Endothelial cell of umbilical vein (primary cell): ENCODE data around the gene MKNK1. TPM values are rescaled to one million over a fixed set of nuclear protein-coding genes. Genes with fewer than 3 reads are reported as not detected.

Source experiments
- BruUV-seq: library from RNA; stranded (reverse); fragments of 400-500 nt; replicated peaks from 2 replicates; lab custom pipeline; 2021; lab: Mats Ljungman, UMichigan
- CTCF ChIA-PET: fragments of 300-600, 350-600 bp; sonication (Branson Sonifier 250); formaldehyde crosslinking; loops from one replicate; lab custom pipeline; 2021; ENCODE audit warnings: antibody characterized with exemption, inconsistent platforms; lab: Charles Lee
- POLR2A ChIA-PET: fragments of 300-600, 350-600 bp; sonication (Branson Sonifier 250); formaldehyde crosslinking; loops from one replicate; lab custom pipeline; 2021; ENCODE audit warnings: antibody characterized with exemption, inconsistent platforms; lab: Charles Lee
- DNase-seq: peaks from one replicate; pipeline ENCODE4 v3.0.0-alpha.2; 2011; ENCODE audit warnings: low read depth, low spot score
- FAIRE-seq: peaks from 2 replicates; lab custom pipeline; 2011; peaks lifted over from hg19 to GRCh38; lab: Jason Lieb, UNC
- H2AFZ ChIP-seq: 2 replicates; pipeline ENCODE4 v1.6.0; 2012; ENCODE audit warnings: low read depth, low read length, control low read depth, inconsistent platforms
- H3K27ac ChIP-seq: 2 replicates; pipeline ENCODE4 v1.5.1; 2011; ENCODE audit warnings: low read depth, mild to moderate bottlenecking, control low read depth, low read length, moderate library complexity; ENCODE audit not compliant: insufficient read depth
- H3K27me3 ChIP-seq, 2 experiments: 2 replicates each; pipeline versions ENCODE4 v1.6.0 to v1.6.1; 2011; ENCODE audit warnings: low read length in 2 of 2, mixed read lengths in 1 of 2; ENCODE audit not compliant: control insufficient read depth in 2 of 2, insufficient read depth in 2 of 2
- H3K36me3 ChIP-seq, 2 experiments: 2 replicates in 1 of 2; 3 replicates in 1 of 2; pipeline ENCODE4 v1.5.1; 2011; ENCODE audit warnings: low read length in 2 of 2, mild to moderate bottlenecking in 1 of 2, moderate library complexity in 1 of 2; ENCODE audit not compliant: control insufficient read depth in 2 of 2, insufficient read depth in 2 of 2; ENCODE audit errors: extremely low read depth in 1 of 2
- H3K4me1 ChIP-seq: 3 replicates; pipeline ENCODE4 v1.5.1; 2011; ENCODE audit warnings: mild to moderate bottlenecking, low read length; ENCODE audit not compliant: control insufficient read depth, insufficient read depth; ENCODE audit errors: extremely low read depth
- H3K4me2 ChIP-seq: 2 replicates; pipeline ENCODE4 v1.6.1; 2011; ENCODE audit warnings: low read length, control low read depth, mixed read lengths; ENCODE audit not compliant: insufficient read depth
- H3K4me3 ChIP-seq, 3 experiments: fragments of 200-600 bp in 1 of 3; sonication (generic), shearing (Covaris generic) in 1 of 3; replicated peaks in 1 of 3; 2 replicates each; pipeline ENCODE4 v1.5.1; 2011 to 2016; ENCODE audit warnings: control low read depth in 3 of 3, low read length in 3 of 3, mild to moderate bottlenecking in 2 of 3, inconsistent platforms in 1 of 3, low read depth in 1 of 3, moderate library complexity in 1 of 3; ENCODE audit not compliant: insufficient read depth in 1 of 3
- H3K79me2 ChIP-seq: 2 replicates; pipeline ENCODE4 v1.6.0; 2012; ENCODE audit warnings: low read length, inconsistent platforms; ENCODE audit not compliant: control insufficient read depth, insufficient read depth
- H3K9ac ChIP-seq: replicated peaks from 2 replicates; pipeline ENCODE3; 2011; ENCODE audit warnings: low read length, control low read depth; ENCODE audit not compliant: insufficient read depth; ENCODE audit errors: extremely low read depth
- H3K9me1 ChIP-seq: replicated peaks from 3 replicates; pipeline ENCODE4 v1.6.0; 2011; ENCODE audit warnings: mild to moderate bottlenecking, low read length; ENCODE audit not compliant: control insufficient read depth, insufficient read depth; ENCODE audit errors: extremely low read depth
- H3K9me3 ChIP-seq: replicated peaks from 2 replicates; pipeline ENCODE4 v1.5.1; 2012; ENCODE audit warnings: low read length, inconsistent platforms; ENCODE audit not compliant: control insufficient read depth, insufficient read depth
- H4K20me1 ChIP-seq: replicated peaks from 2 replicates; pipeline ENCODE3; 2011; ENCODE audit warnings: mild to moderate bottlenecking, low read length; ENCODE audit not compliant: control insufficient read depth, insufficient read depth; ENCODE audit errors: extremely low read depth
- CTCF ChIP-seq, 2 donors: IDR thresholded peaks; 1 replicate in 1 of 2; 2 replicates in 1 of 2; pipeline ENCODE4 v1.5.1; 2011; ENCODE audit warnings: low read length in 2 of 2, mild to moderate bottlenecking in 2 of 2, moderate library complexity in 2 of 2, control low read depth in 1 of 2, inconsistent platforms in 1 of 2, low read depth in 1 of 2; ENCODE audit not compliant: insufficient read depth in 1 of 2; ENCODE audit errors: extremely low read depth in 1 of 2
- EZH2 ChIP-seq: IDR thresholded peaks from 2 replicates; pipeline ENCODE4 v1.6.1; 2012; ENCODE audit warnings: borderline replicate concordance, low read depth, mild to moderate bottlenecking, moderate library complexity, low read length, inconsistent platforms; ENCODE audit not compliant: severe bottlenecking
- FOS ChIP-seq: IDR thresholded peaks from 2 replicates; pipeline ENCODE4 v1.6.1; 2011; ENCODE audit warnings: mild to moderate bottlenecking, low read length, moderate library complexity, borderline replicate concordance; ENCODE audit not compliant: insufficient read depth
- GATA2 ChIP-seq: IDR thresholded peaks from 2 replicates; pipeline ENCODE4 v1.7.0; 2011; ENCODE audit warnings: low read depth, mild to moderate bottlenecking, moderate library complexity, mixed read lengths, low read length; ENCODE audit not compliant: insufficient read length, insufficient read depth
- JUN ChIP-seq: IDR thresholded peaks from 2 replicates; pipeline ENCODE4 v1.6.1; 2011; ENCODE audit warnings: borderline replicate concordance, low read depth; ENCODE audit not compliant: insufficient read length, insufficient read depth
- MAX ChIP-seq: IDR thresholded peaks from 2 replicates; pipeline ENCODE4 v1.6.1; 2011; ENCODE audit not compliant: insufficient read depth, insufficient read length
- MYC ChIP-seq: IDR thresholded peaks from one replicate; pipeline ENCODE4 v1.6.1; 2011; ENCODE audit warnings: mild to moderate bottlenecking, low read depth, low read length
- POLR2A ChIP-seq: IDR thresholded peaks from 2 replicates; pipeline ENCODE4 v1.6.1; 2012; ENCODE audit warnings: low read depth, mild to moderate bottlenecking, control low read depth, low read length
- POLR2AphosphoS5 ChIP-seq: IDR thresholded peaks from 2 replicates; pipeline ENCODE4 v1.6.1; 2012; ENCODE audit warnings: low read depth, mild to moderate bottlenecking, control low read depth, low read length, moderate library complexity; ENCODE audit not compliant: insufficient read depth
- dilution Hi-C: fragments of 300-500 bp; cut with MboI; formaldehyde crosslinking; loops from one replicate; pipeline ENCODE4 v1.15.0; 2019; ENCODE audit warnings: low sequenced_read_pairs; ENCODE audit not compliant: extremely low pct_ligation_motif_present
- intact Hi-C: fragments of 100-400 bp; cut with micrococcal nuclease; formaldehyde crosslinking; loops from one replicate; pipeline ENCODE4 v1.10.0; 2022
- polyA plus RNA-seq, 4 experiments: library from polyadenylated mRNA; depleted of rRNA in 3 of 4; stranded (reverse) in 3 of 4; unstranded in 1 of 4; fragments of >200 nt; gene quantifications; 2 replicates each; pipeline versions ENCODE4 v1.2.1 to v1.2.3, GENCODE V29; 2011 to 2012; ENCODE audit warnings: missing spikeins in 1 of 4
- total RNA-seq: library from RNA; stranded (reverse); gene quantifications from 2 replicates; pipeline ENCODE4 v1.2.3, GENCODE V29; 2021

The MKNK1 gene
- total and polyA plus RNA-seq, 2 donors (not counting 3 experiments of a cell fraction or from before 2014, with no cell fraction given), result 32.9 to 42.6 TPM

DNA sequence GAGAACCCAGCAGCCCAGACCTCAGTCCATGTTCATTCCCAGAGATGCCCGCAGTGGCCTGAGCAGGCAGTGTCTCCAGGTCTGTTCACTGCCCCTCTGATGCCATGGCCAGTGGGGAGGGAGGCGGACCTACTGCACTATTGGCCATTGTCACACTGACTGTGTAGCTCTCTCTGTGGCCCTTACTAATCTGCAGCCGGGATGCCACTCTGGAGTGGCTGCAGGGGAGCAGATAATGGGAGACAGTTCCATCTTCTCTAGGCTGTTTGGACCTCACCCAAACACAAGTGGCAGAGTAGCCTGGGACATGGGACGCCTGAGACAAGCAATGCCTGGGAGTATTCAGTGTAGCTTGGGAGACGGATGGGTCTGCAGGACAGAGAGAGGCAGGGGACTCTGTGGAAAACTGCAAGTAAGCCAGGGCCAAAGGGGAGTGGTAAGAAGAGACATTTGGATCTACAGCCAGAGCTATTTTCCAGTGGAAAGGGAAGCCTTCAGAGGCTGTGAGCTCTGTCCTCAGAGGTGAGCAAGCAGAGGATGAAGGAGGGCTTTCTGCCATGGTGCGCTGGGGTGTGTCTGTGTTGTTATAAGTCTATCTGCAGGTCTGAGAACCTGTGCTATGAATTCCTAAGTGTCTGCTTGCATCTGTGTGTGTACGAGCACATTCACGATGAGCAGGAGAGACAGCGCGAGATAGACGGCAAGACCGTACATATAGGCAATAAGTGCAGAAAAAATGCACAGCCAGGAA, 87.7 kb downstream of the MKNK1 start:
- no peak overlapping the region for H3K9ac ChIP-seq
- dilution Hi-C loops, result no loop called here
- no peak overlapping the region for H3K4me2 ChIP-seq
- H3K27me3 ChIP-seq, result peaks cover 20 to 39% of the 10 kb centered on the region in 2 experiments
- H3K4me3 ChIP-seq, result no peak overlapping the region
- H4K20me1 ChIP-seq, result no peaks in the 10 kb centered on the region
- CTCF ChIA-PET, result interaction anchor here (1.1 kb wide), 1 partner anchor 10 kb away, joined by 3 read pairs; no protein-coding TSS in a partner anchor
- no peaks in the 10 kb centered on the region for H3K36me3 ChIP-seq
- no TSS peak for BruUV-seq
- no peak overlapping the region for H3K27ac ChIP-seq
- POLR2A ChIA-PET, result no interaction called here
- TF ChIP-seq MAX (no peak), CTCF (IDR thresholded peaks at IDR 0.05; ENCODE audit: extremely low read depth in 1 of 2, insufficient read depth in 1 of 2, low read depth in 1 of 2, low read length in 2 of 2) (no peak), JUN (no peak), EZH2 (no peak), GATA2 (no peak), MYC (no peak), FOS (no peak), POLR2A (no peak), POLR2AphosphoS5 (no peak)
- H3K4me1 ChIP-seq, result no peaks in the 10 kb centered on the region
- intact Hi-C loops, result no loop called here
- FAIRE-seq (no peak), DNase-seq (no peak)
- no peaks in the 10 kb centered on the region for H3K79me2 ChIP-seq
- no peak overlapping the region for H2AFZ ChIP-seq
- no peaks in the 10 kb centered on the region for H3K9me1 ChIP-seq
- H3K9me3 ChIP-seq, result no peaks in the 10 kb centered on the region
